HG03521 (cell line): ENCODE measurements around the gene IPCEF1.

Experiments
- ATAC-seq: cut with Tn5 transposase; IDR thresholded peaks from one replicate; pipeline ENCODE4 v1.9.1; 2021; ENCODE audit warnings: mild to moderate bottlenecking, moderate library complexity; ENCODE audit not compliant: unreplicated experiment

Gene IPCEF1

GRCh38 chr6:154356690-154357089, at the start of gene IPCEF1:
IPCEF1 (minus strand) TSS chr6:154356803; CDS start chr6:154265947, 90,856 bp downstream.
- ATAC-seq: no peak

- ATAC-seq: no peak
Measured at GRCh38 chr6:154406301-154406700, 49.7 kb upstream of the IPCEF1 start.

- ATAC-seq: no peak
Measured at GRCh38 chr6:154404791-154405400, 48.3 kb upstream of the IPCEF1 start.

- no peak for ATAC-seq
Measured at GRCh38 chr6:154403788-154404187, 47.2 kb upstream of the IPCEF1 start.

- ATAC-seq: no peak
Measured at GRCh38 chr6:154402081-154402780, 45.6 kb upstream of the IPCEF1 start.

GRCh38 chr6:154399097-154399496, 42.5 kb upstream of the IPCEF1 start:
- ATAC-seq: no peak

- ATAC-seq: no peak
Measured at GRCh38 chr6:154397491-154398195, 41.0 kb upstream of the IPCEF1 start.

GRCh38 chr6:154395878-154396277, 39.3 kb upstream of the IPCEF1 start:
- no peak for ATAC-seq

GRCh38 chr6:154395316-154395715, 38.7 kb upstream of the IPCEF1 start:
- ATAC-seq: no peak

GRCh38 chr6:154394571-154394970, 38.0 kb upstream of the IPCEF1 start:
- no peak for ATAC-seq

- ATAC-seq: no peak
Measured at GRCh38 chr6:154390034-154390433, 33.4 kb upstream of the IPCEF1 start.

GRCh38 chr6:154388803-154389202, 32.2 kb upstream of the IPCEF1 start:
- ATAC-seq: no peak

- no peak for ATAC-seq
Measured at GRCh38 chr6:154386848-154387717, 30.5 kb upstream of the IPCEF1 start.

GRCh38 chr6:154384191-154384590, 27.6 kb upstream of the IPCEF1 start:
- ATAC-seq: no peak

GRCh38 chr6:154383273-154383672, 26.7 kb upstream of the IPCEF1 start:
- ATAC-seq: no peak

GRCh38 chr6:154382740-154383139, 26.1 kb upstream of the IPCEF1 start:
- no peak for ATAC-seq

GRCh38 chr6:154381548-154381947, 24.9 kb upstream of the IPCEF1 start:
- no peak for ATAC-seq

GRCh38 chr6:154380741-154381140, 24.1 kb upstream of the IPCEF1 start:
- no peak for ATAC-seq

- no peak for ATAC-seq
Measured at GRCh38 chr6:154379585-154379984, 23.0 kb upstream of the IPCEF1 start.

- no peak for ATAC-seq
Measured at GRCh38 chr6:154378518-154378917, 21.9 kb upstream of the IPCEF1 start.

- no peak for ATAC-seq
Measured at GRCh38 chr6:154377726-154378125, 21.1 kb upstream of the IPCEF1 start.
